HepG2 (cell line): ENCODE data around the gene SLC43A1. TPM values are rescaled to one million over a fixed set of nuclear protein-coding genes. Genes with fewer than 3 reads are reported as not detected.
A peak's percentile ranks its signal among the peaks of the same experiment; 100 is the strongest.

Experiments
- ARNT ChIP-seq: fragments of 450-650 bp; IDR thresholded peaks from 2 replicates; pipeline ENCODE4 v1.6.1; 2017
- ATF7-NPFF ChIP-seq: sonication (generic); formaldehyde crosslinking; IDR thresholded peaks from 2 replicates; pipeline ENCODE4 v1.8.1; 2023; ENCODE audit warnings: mild to moderate bottlenecking, low read depth, missing genetic modification reagents, moderate library complexity
- CEBPG ChIP-seq: IDR thresholded peaks from 2 replicates; pipeline ENCODE4 v1.6.1; 2016
- CENPT ChIP-seq: sonication (generic); formaldehyde crosslinking; IDR thresholded peaks from 2 replicates; pipeline ENCODE4 v1.8.0; 2022; ENCODE audit warnings: low read depth, mild to moderate bottlenecking, moderate library complexity, missing genetic modification reagents
- DNMT1 ChIP-seq: sonication (generic); formaldehyde crosslinking; IDR thresholded peaks from 2 replicates; pipeline ENCODE4 v1.5.1; 2020; ENCODE audit warnings: mild to moderate bottlenecking, missing genetic modification reagents
- EHMT2 ChIP-seq: fragments of 200-600 bp; sonication (generic); IDR thresholded peaks from 2 replicates; pipeline ENCODE4 v1.7.0; 2017; ENCODE audit warnings: antibody characterized with exemption, low read depth, low read length, borderline replicate concordance
- FOXP1 ChIP-seq, 2 experiments: fragments of 450-650 bp in 1 of 2; IDR thresholded peaks; 2 replicates each; pipeline ENCODE4 v1.6.1; 2017 to 2018; ENCODE audit warnings: antibody characterized with exemption in 1 of 2
- HOXA9 ChIP-seq: sonication (generic); formaldehyde crosslinking; IDR thresholded peaks from 2 replicates; pipeline ENCODE4 v1.8.1; 2022; ENCODE audit warnings: missing genetic modification reagents, mild to moderate bottlenecking, moderate library complexity, borderline replicate concordance
- JDP2 ChIP-seq: sonication (generic); formaldehyde crosslinking; IDR thresholded peaks from 2 replicates; pipeline ENCODE4 v1.8.1; 2022; ENCODE audit warnings: missing genetic modification reagents, borderline replicate concordance
- LRRFIP1 ChIP-seq: sonication (generic); formaldehyde crosslinking; conservative IDR thresholded peaks from 2 replicates; pipeline ENCODE4 v1.4.0; 2020; ENCODE audit warnings: missing genetic modification reagents
- PPARG ChIP-seq: conservative IDR thresholded peaks from 2 replicates; pipeline ENCODE4 v1.6.1; 2016; ENCODE audit warnings: missing biosample characterization, missing genetic modification reagents
- SIN3A ChIP-seq: IDR thresholded peaks from 2 replicates; pipeline ENCODE4 v1.6.1; 2011; ENCODE audit warnings: low read depth, mild to moderate bottlenecking, control low read depth, low read length, borderline replicate concordance
- SRSF9 ChIP-seq: fragments of 200-400 bp; formaldehyde crosslinking; IDR thresholded peaks from 2 replicates; pipeline ENCODE4 v1.6.1; 2018; ENCODE audit warnings: borderline replicate concordance, mild to moderate bottlenecking, low read depth, low read length; ENCODE audit not compliant: insufficient read depth, poor library complexity, severe bottlenecking
- TGIF2 ChIP-seq: IDR thresholded peaks from 2 replicates; pipeline ENCODE4 v1.6.1; 2016; ENCODE audit warnings: control low read depth, missing compliant biosample characterization
- THAP7 ChIP-seq: sonication (generic); formaldehyde crosslinking; IDR thresholded peaks from 2 replicates; pipeline ENCODE4 v1.8.1; 2023; ENCODE audit warnings: mild to moderate bottlenecking, missing genetic modification reagents
- TIGD3 ChIP-seq: sonication (generic); formaldehyde crosslinking; IDR thresholded peaks from 2 replicates; pipeline ENCODE4 v1.5.1; 2020; ENCODE audit warnings: mild to moderate bottlenecking, missing genetic modification reagents, borderline replicate concordance
- ZNF180 ChIP-seq: sonication (generic); formaldehyde crosslinking; IDR thresholded peaks from 2 replicates; pipeline ENCODE4 v1.4.0; 2020; ENCODE audit warnings: low read depth, missing genetic modification reagents, borderline replicate concordance
- ZNF225 ChIP-seq: sonication (generic); formaldehyde crosslinking; IDR thresholded peaks from 2 replicates; pipeline ENCODE4 v1.4.0; 2020; ENCODE audit warnings: mild to moderate bottlenecking, missing genetic modification reagents
- ZNF331 ChIP-seq: sonication (generic); formaldehyde crosslinking; IDR thresholded peaks from 2 replicates; pipeline ENCODE4 v1.4.0; 2020; ENCODE audit warnings: missing genetic modification reagents
- ZNF33B ChIP-seq: sonication (generic); formaldehyde crosslinking; IDR thresholded peaks from 2 replicates; pipeline ENCODE4 v1.5.1; 2020; ENCODE audit warnings: mild to moderate bottlenecking, missing genetic modification reagents
- polyA plus RNA-seq, 8 experiments: library from polyadenylated mRNA; depleted of rRNA in 3 of 8; stranded (reverse) in 7 of 8; unstranded in 1 of 8; fragments of >200 nt; fragmentation: Illumina TruSeq in 4 of 8; extraction: Trizol in 4 of 8; gene quantifications; 2 replicates each; pipeline versions ENCODE4 v1.2.1 to v1.2.3, GENCODE V29; 2011 to 2016; ENCODE audit warnings: low read depth in 4 of 8, missing spikeins in 1 of 8, mixed read lengths in 1 of 8; ENCODE audit not compliant: insufficient read depth in 1 of 8
- total RNA-seq, 5 experiments: library from RNA; depleted of rRNA; stranded (reverse); fragments of >200 nt; fragmentation: Illumina TruSeq; extraction: Trizol; gene quantifications; 2 replicates each; pipeline ENCODE4 v1.2.3, GENCODE V29; 2016; ENCODE audit warnings: low read depth in 1 of 5
- TF ChIP-seq, protein P1 (sequence below): sonication (generic); formaldehyde crosslinking; IDR thresholded peaks from 2 replicates; pipeline ENCODE4 v1.4.0; 2020; ENCODE audit warnings: missing genetic modification reagents
- TF ChIP-seq, protein P2 (sequence below): sonication (generic); formaldehyde crosslinking; IDR thresholded peaks from 2 replicates; pipeline ENCODE4 v1.4.0; 2020; ENCODE audit warnings: missing genetic modification reagents, borderline replicate concordance
- TF ChIP-seq, protein P3 (sequence below): sonication (generic); formaldehyde crosslinking; IDR thresholded peaks from 2 replicates; pipeline ENCODE4 v1.4.0; 2020; ENCODE audit warnings: missing genetic modification reagents

SLC43A1 gene
- total and polyA plus RNA-seq, 2 of the 13 experiments (the other 11 are each of a cell fraction or from before 2014, with no cell fraction given), result 72.3 to 87.6 TPM

GRCh38 chr11:57552479-57552878 lies 37.0 kb upstream of the SLC43A1 start (continued):
- no peak for TF ChIP-seq CENPT (CRISPR knock-in tag)
- no peak for TF ChIP-seq TIGD3 (CRISPR knock-in tag)
- 0 out of 2 replicates have a peak, but pooled peaks have one; percentile 59 for TF ChIP-seq TGIF2 (CRISPR knock-in tag)
- TF ChIP-seq, protein P1, sequence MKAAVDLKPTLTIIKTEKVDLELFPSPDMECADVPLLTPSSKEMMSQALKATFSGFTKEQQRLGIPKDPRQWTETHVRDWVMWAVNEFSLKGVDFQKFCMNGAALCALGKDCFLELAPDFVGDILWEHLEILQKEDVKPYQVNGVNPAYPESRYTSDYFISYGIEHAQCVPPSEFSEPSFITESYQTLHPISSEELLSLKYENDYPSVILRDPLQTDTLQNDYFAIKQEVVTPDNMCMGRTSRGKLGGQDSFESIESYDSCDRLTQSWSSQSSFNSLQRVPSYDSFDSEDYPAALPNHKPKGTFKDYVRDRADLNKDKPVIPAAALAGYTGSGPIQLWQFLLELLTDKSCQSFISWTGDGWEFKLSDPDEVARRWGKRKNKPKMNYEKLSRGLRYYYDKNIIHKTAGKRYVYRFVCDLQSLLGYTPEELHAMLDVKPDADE (CRISPR knock-in tag), result no peak
- no peak for TF ChIP-seq SRSF9
- no peak for TF ChIP-seq ZNF33B
- peak; percentile 70 for TF ChIP-seq PPARG (CRISPR knock-in tag)
- no peak for TF ChIP-seq ZNF331
- TF ChIP-seq DNMT1, result no peak
- TF ChIP-seq EHMT2, result no peak
- TF ChIP-seq ARNT, result no peak
- no peak for TF ChIP-seq ZNF225 (CRISPR knock-in tag)
- no peak for TF ChIP-seq ATF7-NPFF (CRISPR knock-in tag)
- TF ChIP-seq FOXP1 (IDR thresholded peaks at IDR 0.05), result no peak
- TF ChIP-seq FOXP1 (CRISPR knock-in tag; IDR thresholded peaks at IDR 0.05), result no peak
- TF ChIP-seq, protein P2, sequence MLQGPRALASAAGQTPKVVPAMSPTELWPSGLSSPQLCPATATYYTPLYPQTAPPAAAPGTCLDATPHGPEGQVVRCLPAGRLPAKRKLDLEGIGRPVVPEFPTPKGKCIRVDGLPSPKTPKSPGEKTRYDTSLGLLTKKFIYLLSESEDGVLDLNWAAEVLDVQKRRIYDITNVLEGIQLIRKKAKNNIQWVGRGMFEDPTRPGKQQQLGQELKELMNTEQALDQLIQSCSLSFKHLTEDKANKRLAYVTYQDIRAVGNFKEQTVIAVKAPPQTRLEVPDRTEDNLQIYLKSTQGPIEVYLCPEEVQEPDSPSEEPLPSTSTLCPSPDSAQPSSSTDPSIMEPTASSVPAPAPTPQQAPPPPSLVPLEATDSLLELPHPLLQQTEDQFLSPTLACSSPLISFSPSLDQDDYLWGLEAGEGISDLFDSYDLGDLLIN (CRISPR knock-in tag), result no peak
- no peak for TF ChIP-seq HOXA9 (CRISPR knock-in tag)
- TF ChIP-seq CEBPG (CRISPR knock-in tag), result peak; percentile 58; the same call in 1 of the 2 replicates
- no peak for TF ChIP-seq THAP7 (CRISPR knock-in tag)
- TF ChIP-seq, protein P3, sequence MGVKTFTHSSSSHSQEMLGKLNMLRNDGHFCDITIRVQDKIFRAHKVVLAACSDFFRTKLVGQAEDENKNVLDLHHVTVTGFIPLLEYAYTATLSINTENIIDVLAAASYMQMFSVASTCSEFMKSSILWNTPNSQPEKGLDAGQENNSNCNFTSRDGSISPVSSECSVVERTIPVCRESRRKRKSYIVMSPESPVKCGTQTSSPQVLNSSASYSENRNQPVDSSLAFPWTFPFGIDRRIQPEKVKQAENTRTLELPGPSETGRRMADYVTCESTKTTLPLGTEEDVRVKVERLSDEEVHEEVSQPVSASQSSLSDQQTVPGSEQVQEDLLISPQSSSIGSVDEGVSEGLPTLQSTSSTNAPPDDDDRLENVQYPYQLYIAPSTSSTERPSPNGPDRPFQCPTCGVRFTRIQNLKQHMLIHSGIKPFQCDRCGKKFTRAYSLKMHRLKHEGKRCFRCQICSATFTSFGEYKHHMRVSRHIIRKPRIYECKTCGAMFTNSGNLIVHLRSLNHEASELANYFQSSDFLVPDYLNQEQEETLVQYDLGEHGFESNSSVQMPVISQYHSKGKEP (CRISPR knock-in tag), result no peak
- no peak for TF ChIP-seq SIN3A
- TF ChIP-seq LRRFIP1 (CRISPR knock-in tag), result no peak
- no peak for TF ChIP-seq JDP2 (CRISPR knock-in tag)
- no peak for TF ChIP-seq ZNF180 (CRISPR knock-in tag)
